CD1c-positive myeloid dendritic cell (primary cell): ENCODE measurements around the gene SPRTN.
A peak's percentile ranks its signal among the peaks of the same experiment; 100 is the strongest.
"Not testable (repeated sequence)": the region's sequence is repeated elsewhere in the genome, so short reads cannot be mapped to it uniquely, and the experiment has no call there.

Source experiments
- DNase-seq: peaks from one replicate; pipeline ENCODE4 v3.0.0-alpha.2; 2016; ENCODE audit errors: extremely low spot score

Gene SPRTN

GRCh38 chr1:231335663-231336602 is 2.2 kb upstream of the SPRTN start:
- DNase-seq, result no peak

DNA sequence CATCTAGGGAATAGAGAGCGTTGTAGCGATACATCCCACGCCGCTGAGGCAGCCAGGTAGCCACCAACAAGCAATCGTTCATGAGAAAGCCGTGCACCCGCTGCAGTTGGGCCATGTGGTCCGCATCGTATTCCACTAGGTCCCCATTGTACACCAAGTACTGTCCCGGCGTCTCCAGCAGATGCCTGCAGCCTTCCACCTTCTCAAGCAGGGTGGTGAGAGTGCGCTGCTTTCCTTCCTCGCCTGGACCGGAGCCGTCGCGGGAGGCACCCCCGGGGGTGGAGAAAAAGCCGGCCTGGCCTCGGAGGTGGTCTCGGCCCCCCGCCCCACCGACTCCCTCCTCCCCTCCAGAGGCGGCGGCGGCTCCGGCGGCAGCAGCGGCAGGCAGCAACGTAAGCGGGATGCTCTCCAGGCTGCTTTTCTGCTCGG is 1.0 kb upstream of the SPRTN start:
- no peak for DNase-seq

- peak; percentile 100 for DNase-seq
Observed at GRCh38 chr1:231337472-231338269, 422 bp upstream of the SPRTN start, which contains the start of gene EXOC8. Gene EXOC8, minus strand, starts transcription at chr1:231337852. Its CDS starts 107 bp downstream, at chr1:231337745.

GRCh38 chr1:231340328-231341013 is 2.4 kb downstream of the SPRTN start:
- no peak for DNase-seq

GRCh38 chr1:231347961-231348360 is 9.9 kb downstream of the SPRTN start:
- no peak for DNase-seq

DNA sequence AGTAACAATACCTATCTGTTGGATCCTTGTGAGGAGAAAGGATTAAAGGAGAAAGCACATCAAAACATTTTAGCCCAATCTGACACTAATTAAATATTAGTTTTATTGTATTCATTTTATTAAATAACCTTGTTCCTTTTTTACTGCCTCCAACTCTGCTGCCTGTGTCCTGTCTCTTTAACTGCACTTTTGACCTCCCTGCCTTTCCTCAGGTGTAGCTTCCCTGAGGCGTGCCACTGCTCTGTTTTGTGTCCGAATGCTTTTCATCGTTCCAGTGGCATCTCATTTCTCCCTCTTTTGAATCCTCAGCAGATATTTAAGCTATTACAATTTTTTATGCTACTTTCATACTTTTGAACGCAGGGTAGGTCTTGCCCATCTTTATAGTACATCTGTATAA is 10.3 kb downstream of the SPRTN start:
- no peak for DNase-seq

GRCh38 chr1:231348856-231349255 is 10.8 kb downstream of the SPRTN start:
- DNase-seq, result not testable (repeated sequence)

GRCh38 chr1:231351816-231352215 is 13.7 kb downstream of the SPRTN start:
- no peak for DNase-seq

GRCh38 chr1:231353086-231353485 is 15.0 kb downstream of the SPRTN start:
- no peak for DNase-seq

DNA sequence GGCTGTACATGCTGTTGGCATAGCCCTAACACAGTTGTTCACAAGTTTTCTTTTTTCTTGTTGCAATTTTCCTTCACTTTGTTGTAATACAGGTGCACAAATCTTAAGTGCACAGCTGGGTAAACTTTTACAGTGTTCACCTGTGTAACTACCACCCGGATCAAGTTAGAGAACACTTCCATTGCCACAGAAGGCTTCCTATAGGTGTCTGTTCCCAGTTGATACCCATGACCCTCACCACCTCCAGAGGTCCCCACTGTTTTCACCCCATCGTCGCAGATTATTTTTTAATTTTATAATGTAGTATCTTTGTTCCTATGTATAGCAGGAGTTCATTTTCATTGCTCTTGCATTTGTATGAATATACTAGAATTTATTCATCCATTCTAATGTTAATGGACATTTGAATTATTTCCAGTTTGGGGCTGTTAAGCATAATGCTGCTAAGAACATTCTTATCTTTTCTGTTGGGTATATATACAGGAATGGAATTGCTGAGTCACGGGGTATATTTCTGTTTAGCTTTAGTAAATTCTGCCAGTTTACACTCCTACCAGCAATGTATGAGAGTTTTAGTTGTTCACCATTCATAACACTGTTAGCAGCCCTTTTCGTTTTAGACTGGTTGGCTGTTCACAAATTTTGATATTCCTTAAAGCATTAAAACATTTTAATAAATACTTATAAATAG is 16.4 kb downstream of the SPRTN start:
- DNase-seq, result no peak

- no peak for DNase-seq
Observed at GRCh38 chr1:231355171-231355570, 17.1 kb downstream of the SPRTN start.

GRCh38 chr1:231357187-231357772 is 19.2 kb downstream of the SPRTN start:
- no peak for DNase-seq

DNA sequence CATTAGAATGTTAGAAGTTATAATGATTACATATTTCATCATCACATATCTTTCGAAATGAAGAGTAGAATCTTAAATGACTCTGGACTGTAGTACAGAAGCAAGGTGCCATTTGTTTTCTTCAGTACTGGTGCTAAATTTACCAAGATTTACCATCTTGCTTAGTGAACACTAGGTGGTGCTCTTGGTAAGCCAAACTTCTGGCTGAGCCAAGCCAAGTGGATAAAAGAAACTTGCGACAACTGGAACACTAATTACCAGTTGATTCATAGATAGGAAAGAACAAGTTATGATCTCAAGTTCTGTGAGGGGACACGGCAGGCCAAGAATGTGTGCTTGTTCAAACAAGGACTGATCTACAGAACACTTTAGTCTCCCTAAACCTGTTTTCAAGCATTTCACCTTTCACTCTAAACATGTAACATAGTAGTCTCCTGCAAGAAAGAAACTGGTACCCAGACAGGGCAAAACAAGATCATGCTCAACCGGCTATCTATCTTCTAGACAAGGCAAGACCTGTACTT is 19.8 kb downstream of the SPRTN start:
- peak; percentile 70 for DNase-seq

DNA sequence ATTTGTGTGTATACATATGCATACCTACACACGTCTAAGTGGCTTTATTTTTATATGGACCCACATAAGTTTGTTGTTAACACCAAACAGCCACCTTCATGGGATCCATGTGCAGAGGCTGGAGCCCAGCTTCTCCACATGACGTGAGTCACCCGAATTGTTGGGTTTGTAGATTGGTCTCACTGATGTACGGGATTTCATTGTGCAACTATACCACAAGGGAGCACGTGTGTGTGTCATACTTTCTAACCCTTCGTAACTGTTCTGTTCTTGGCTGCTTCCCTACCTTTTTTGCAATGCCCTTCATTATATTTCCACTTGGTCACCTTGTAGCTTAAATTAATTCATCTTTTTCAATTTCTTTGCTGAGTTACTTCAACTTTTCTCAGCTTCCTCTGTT is 21.0 kb downstream of the SPRTN start:
- peak; percentile 53 for DNase-seq

- no peak for DNase-seq
Observed at GRCh38 chr1:231362325-231362724, 24.2 kb downstream of the SPRTN start.

- no peak for DNase-seq
Observed at GRCh38 chr1:231363624-231364023, 25.5 kb downstream of the SPRTN start.

DNA sequence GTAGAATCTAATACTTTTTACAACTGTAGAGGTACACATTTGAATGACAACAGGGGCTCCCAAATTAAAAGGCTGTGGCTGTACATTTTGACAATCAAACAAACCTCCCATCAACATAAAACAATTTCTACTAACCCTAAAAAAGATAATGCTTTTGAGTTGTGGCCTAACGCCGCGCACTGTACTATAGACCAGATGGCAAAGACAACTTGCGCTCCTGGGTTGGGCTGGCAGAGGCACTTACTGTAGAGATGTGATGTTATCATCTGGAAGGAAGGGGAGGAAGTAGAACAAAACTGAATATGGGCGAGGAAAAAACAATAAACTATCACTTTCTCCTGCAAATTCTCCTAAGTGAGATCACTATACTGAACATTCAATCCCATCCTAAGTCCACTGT is 26.1 kb downstream of the SPRTN start:
- no peak for DNase-seq

DNA sequence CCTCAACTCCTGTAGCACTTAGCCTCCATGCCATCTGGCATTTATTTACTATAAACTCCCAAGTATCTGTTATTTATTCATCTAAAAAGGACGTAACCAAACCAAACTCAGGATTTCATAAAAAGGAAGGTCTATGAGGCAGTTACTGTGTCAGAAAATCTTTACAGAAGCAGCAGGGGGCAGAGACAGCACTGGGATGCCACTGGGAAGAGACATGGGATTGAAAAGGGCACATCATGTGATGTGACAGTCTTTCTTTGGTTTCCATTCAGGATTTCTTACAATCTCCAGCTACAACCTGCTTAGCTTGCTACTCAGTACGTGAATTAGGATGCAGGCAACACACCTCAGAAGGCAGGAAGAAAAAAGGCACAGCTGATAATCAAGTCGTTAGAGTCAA is 31.2 kb downstream of the SPRTN start:
- DNase-seq, result no peak

- DNase-seq, result no peak
Observed at GRCh38 chr1:231372501-231372900, 34.4 kb downstream of the SPRTN start.

DNA sequence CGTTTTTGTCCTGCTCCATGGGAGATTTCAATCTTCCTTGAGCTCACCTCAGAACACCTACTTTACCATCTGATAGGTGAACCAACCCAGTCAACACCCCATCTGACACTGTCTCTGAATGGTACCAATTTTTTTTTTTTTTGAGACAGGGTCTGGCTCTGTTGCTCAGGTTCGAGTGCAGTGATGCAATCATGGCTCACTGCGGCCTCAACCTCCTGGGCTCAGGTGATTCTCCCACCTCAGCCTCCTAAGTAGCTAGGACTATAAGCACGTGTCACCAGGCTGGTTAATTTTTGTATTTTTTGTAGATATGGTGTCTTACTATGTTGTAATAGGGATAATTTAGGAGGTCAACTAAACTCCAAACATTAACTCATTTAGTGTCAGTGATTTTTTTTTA is 36.3 kb downstream of the SPRTN start:
- DNase-seq, result no peak

DNA sequence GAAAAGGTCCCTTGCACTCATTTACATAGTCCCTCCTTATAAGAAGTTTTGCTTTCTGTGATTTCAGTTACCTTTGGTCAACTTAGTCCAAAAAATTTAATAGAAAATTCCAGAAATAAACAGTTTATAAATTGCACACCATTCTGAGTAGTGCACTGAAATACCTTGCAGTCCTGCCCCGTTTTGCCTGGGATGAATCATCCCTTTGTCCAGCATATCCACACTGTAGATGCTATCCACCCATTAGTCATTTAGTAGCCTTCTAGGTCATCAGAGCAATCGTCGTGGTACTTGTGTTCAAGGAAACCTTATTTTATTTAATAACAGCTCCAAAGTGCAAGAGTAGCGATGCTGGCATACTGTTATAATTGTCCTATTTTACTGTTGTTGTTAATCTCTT is 38.0 kb downstream of the SPRTN start:
- DNase-seq, result no peak
